Eye (tissue), 1 donor: Measurements from ENCODE around the gene BMP8A.
"Not testable (repeated sequence)": the region's sequence is repeated elsewhere in the genome, so short reads cannot be mapped to it uniquely, and the experiment has no call there.

Experiments
- DNase-seq: peaks from one replicate; pipeline ENCODE4 v3.0.0-alpha.2; 2015

The BMP8A gene

DNA sequence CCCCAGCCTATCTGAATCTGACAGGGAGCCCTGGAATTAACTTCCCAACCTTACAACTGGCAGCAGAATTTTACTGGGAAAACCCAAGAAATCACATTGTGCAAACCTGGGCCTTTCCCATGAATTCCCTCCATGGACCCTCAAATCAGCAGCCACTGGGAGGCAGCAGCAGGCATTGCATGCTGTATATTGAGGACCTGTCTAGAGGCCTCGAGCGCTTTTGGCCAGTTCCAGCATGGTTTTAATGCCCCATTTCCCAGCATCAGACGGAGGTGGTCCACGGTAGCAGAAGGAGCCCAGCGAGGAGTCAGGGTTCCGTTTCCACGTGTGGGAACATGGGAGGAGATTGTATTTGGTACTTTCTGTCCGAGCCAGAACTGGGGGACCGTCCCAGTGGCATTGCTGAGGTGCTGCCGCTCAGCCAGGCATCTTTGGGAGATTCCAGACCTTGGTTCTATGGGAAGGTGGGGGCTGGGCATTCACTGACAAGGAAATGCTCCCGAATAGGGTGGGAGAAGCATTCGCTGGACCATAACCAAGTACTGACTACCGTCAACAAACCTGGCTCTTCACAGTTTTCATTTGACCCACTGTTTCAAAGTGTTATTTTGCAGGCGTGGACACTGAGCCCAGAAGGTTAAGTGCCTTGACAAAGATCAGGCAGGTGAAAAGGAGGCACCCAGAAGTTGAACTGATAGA, 15.9 kb downstream of the BMP8A start:
- peak; percentile 31 for DNase-seq

GRCh38 chr1:39508266-39508665, 16.8 kb downstream of the BMP8A start:
- DNase-seq: no peak

DNA sequence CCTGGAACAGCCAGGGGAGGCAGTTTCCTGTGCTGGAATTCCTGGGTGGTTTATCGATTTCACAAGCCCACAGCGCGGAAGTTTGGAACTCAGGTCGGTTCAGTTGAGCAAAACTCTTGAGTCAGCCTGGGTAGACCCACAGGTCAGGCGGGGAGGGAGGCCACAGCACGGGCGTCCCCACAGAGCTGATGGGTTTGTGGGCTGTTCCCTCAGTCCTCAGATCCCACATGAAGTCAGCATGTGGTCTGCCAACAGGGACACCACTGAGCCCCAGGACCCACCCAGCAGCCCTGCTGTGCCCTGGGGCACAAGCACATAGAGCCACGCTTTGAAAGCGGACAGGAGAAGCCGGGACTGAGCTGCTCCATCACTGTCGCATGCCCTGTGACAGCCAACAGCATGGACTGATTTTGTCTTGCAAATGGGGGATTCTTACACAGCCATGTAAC, 17.4 kb downstream of the BMP8A start:
- no peak for DNase-seq

- DNase-seq: no peak
Observed at GRCh38 chr1:39509360-39510009, 18.0 kb downstream of the BMP8A start.

DNA sequence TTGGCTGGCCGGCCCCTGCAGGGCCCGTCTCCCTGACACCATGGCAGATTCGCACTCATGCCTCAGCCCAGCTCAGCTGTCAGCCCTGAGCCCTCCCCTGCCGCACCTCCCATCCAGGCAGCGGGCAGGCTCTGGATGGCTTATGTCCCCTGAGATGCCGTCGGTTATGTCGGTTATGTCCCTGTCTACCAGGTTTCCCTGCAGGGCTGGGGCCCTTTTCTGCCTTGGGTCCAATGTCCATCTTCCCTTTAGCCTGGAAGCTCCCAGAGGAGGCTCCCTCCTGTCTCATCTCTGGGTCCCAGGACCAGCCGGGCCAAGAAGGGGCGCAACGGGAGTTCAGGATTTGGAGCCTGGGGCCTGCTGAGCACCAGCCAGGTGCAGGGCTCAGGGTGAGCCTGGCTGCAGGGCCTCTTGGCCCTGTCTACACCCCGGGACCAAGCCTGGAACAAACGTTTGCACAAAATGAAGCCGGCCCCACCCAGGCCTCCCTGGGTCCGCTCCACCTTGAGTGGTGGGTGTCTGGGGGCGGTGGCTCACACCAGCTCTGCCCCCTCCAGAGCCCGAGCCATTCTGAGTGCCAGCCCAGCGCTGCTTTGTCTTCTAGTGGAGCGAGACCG, 19.2 kb downstream of the BMP8A start:
- not testable (repeated sequence) for DNase-seq

DNA sequence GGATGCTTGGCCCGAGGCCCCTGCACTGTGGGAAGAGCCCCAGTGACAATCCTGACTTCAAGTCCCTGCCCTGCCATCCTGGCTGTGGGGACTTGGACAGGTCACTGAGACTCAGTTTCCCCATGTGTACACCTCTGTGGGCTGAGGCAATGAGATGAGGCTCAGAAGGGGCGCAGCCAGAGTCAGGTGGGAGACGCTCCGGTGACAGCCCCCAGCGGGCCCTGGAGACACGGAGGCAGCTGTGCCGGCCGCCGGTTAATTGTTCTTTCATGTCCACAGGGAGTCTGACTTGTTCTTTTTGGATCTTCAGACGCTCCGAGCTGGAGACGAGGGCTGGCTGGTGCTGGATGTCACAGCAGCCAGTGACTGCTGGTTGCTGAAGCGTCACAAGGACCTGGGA, 20.0 kb downstream of the BMP8A start:
- DNase-seq: not testable (repeated sequence)

GRCh38 chr1:39512234-39512847, 20.9 kb downstream of the BMP8A start:
- DNase-seq: not testable (repeated sequence)

GRCh38 chr1:39514710-39515124, 23.3 kb downstream of the BMP8A start:
- DNase-seq: peak; percentile 24

DNA sequence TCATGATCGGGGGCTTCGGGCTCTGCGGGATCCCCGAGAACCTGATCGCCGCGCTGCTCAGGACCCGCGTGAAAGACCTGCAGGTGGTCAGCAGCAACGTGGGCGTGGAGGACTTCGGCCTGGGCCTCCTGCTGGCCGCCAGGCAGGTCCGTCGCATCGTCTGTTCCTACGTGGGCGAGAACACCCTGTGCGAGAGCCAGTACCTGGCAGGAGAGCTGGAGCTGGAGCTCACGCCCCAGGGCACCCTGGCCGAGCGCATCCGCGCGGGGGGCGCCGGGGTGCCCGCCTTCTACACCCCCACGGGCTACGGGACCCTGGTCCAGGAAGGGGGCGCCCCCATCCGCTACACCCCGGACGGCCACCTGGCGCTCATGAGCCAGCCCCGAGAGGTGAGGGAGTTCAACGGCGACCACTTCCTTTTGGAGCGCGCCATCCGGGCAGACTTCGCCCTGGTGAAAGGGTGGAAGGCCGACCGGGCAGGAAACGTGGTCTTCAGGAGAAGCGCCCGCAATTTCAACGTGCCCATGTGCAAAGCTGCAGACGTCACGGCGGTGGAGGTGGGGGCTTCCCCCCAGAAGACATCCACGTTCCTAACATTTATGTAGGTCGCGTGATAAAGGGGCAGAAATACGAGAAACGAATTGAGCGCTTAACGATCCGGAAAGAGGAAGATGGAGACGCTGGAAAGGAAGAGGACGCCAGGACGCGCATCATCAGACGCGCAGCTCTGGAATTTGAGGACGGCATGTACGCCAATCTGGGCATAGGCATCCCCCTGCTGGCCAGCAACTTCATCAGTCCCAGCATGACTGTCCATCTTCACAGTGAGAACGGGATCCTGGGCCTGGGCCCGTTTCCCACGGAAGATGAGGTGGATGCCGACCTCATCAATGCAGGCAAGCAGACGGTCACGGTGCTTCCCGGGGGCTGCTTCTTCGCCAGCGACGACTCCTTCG, 24.0 kb downstream of the BMP8A start:
- peak; percentile 74 for DNase-seq

DNA sequence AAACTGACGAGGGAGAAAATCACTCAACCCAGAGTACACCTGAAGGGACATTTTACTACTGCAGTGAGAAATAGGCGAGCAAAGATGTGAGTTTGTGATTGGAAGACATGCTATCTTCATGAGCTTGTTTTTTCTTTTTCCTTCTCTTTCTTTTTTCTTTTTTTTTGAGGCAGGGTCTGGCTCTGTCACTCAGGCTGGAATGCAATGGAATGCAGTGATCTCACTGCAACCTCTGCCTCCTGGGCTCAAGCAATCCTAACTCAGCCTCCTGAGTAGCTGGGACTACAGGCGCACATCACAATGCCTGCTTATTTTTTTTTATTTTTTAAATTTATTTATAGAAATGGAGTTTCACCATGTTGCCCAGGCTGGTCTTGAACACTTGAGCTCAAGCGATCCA, 25.4 kb downstream of the BMP8A start:
- DNase-seq: peak; percentile 26

DNA sequence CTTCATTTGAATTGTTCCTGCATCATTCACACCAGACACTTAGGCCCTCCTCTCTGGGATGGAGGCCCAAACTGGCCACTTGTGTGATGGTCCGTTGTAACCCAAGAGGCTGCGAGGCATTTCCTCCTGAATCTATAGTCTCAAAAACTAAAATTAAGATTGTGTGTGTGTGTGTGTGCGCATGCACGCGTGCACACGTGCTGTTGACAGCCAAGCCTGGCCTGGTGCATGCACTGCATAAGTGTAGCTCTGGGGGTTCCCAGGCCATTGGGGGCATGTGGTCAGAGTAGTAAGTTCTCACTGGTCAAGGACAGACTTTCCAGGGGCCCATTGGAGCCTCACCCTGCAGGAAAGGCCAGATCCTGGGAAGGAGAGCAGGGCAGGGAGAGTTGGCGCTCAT, 26.5 kb downstream of the BMP8A start:
- not testable (repeated sequence) for DNase-seq

DNA sequence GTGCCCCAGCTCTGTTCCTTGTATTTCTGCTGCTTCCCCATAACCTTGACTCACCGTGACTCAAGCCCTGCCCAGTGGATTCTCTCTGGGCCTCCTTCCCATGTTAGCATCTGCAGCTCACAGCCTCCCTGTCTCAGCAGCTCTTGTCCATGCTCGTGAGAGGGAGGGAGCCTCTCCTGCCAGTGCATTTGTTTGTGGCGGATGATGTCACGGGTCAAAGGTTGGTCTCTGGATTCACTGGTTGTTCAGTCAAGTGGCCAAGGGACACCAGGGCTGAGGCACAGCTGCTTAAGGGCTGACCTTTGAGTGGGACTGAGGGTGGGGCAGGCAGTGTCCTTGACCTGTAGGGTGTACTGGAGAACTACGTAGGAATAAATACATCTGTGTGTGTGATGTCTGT, 27.9 kb downstream of the BMP8A start:
- DNase-seq: not testable (repeated sequence)

- not testable (repeated sequence) for DNase-seq
Observed at GRCh38 chr1:39522221-39522620, 30.8 kb downstream of the BMP8A start.

GRCh38 chr1:39522661-39523567, 31.5 kb downstream of the BMP8A start:
- no peak for DNase-seq

DNA sequence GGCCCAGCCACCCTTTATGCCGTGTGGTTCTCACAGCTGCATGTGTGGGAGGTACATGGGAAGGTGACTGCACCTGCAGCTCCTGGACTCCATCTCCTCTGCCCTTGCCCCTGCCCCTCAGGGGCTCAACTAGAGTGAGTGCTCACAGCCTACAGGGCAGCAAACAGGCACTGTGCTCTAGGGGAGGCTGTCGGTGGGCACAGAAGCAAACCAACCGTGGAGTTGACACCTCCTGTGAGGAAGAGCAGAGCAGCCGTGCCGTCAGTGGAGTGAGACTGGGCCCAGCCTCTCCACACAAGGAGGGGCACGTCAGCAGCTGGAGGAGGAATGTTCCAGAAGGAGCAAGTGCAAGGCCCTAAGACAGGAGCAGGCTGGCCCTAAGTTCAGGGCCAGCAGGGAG, 32.7 kb downstream of the BMP8A start:
- DNase-seq: no peak

GRCh38 chr1:39524591-39525365, 33.3 kb downstream of the BMP8A start:
- no peak for DNase-seq

- DNase-seq: no peak
Observed at GRCh38 chr1:39525366-39526165, 34.1 kb downstream of the BMP8A start.

DNA sequence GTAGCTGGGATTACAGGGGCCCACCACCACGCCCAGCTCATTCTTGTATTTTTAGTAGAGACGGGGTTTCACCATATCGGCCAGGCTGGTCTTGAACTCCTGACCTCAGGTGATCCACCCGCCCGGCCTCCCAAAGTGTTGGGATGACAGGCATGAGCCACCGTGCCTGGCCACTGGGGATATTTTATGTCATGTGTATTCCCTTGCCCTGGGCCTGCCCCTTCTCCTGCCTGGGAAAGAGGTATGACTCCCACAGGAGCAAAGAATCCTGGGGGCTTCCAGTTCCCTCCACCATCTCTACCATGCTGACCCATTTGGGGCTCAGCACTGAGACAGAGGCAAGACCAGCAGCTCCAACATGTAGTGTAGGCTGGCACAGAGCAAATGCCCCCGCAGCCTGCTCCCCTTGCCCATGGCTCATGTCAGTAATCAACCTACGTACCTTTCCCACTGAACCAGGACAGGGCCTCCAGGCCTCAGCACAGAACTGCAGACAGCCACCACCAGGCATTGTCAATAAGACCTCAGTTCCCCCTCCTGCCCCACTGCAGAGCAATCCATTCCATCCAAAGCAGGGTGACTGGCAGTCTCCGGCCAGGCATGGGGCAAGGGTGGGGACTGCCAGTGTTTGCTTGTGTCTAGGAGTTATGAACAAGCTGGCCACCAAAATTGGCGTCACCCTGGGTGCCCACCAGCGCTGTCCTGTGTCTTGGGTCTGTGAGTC, 35.2 kb downstream of the BMP8A start:
- no peak for DNase-seq

- not testable (repeated sequence) for DNase-seq
Observed at GRCh38 chr1:39527190-39527579, 35.7 kb downstream of the BMP8A start.
